Measurements from ENCODE around the gene TTLL11.

DNA sequence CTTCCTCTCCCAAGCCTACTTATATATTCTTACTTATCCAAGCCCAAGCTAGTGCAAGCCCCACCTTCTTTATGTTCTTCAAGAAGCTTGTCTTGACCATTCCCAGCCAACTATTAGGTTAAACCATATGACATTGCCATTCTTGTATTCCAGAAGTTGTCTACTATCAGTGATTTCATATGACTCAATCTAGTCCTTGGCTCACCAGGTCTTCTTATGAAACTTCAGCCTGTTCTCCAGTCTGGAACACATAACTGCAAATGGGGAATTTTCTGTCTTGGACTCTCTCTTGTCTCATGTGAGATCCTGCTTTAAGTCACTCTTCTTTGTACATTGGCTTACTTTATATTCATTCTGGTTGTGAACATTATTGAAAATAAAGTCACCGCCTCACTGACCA is 130.7 kb downstream of the TTLL11 start:
- no peak for TF ChIP-seq EZH2phosphoT487 (IDR thresholded peaks at IDR 0.05; ENCODE audit: borderline replicate concordance)
- TF ChIP-seq, protein P1, sequence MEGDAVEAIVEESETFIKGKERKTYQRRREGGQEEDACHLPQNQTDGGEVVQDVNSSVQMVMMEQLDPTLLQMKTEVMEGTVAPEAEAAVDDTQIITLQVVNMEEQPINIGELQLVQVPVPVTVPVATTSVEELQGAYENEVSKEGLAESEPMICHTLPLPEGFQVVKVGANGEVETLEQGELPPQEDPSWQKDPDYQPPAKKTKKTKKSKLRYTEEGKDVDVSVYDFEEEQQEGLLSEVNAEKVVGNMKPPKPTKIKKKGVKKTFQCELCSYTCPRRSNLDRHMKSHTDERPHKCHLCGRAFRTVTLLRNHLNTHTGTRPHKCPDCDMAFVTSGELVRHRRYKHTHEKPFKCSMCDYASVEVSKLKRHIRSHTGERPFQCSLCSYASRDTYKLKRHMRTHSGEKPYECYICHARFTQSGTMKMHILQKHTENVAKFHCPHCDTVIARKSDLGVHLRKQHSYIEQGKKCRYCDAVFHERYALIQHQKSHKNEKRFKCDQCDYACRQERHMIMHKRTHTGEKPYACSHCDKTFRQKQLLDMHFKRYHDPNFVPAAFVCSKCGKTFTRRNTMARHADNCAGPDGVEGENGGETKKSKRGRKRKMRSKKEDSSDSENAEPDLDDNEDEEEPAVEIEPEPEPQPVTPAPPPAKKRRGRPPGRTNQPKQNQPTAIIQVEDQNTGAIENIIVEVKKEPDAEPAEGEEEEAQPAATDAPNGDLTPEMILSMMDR (conservative IDR thresholded peaks at IDR 0.05; ENCODE audit: low read length), result no peak

Measured in Loucy (cell line).